GM10248 (cell line): ENCODE measurements around the gene CDON.

Source experiments
- CTCF ChIA-PET: fragments of 300-600 bp; sonication (Branson Sonifier 250); formaldehyde crosslinking; extraction: SDS; loops from one replicate; lab custom pipeline; 2021; ENCODE audit warnings: antibody characterized with exemption; lab: Yijun Ruan, JAX
- POLR2A ChIA-PET: fragments of 350-650 bp; sonication (Branson Sonifier 250); formaldehyde crosslinking; extraction: SDS; loops from one replicate; lab custom pipeline; 2020; ENCODE audit warnings: antibody characterized with exemption; lab: Yijun Ruan, JAX
- DNase-seq: peaks from one replicate; pipeline ENCODE4 v3.0.0; 2012; ENCODE audit errors: extremely low spot score
- CTCF ChIP-seq: IDR thresholded peaks from 2 replicates; pipeline ENCODE4 v1.5.1; 2012; ENCODE audit warnings: mild to moderate bottlenecking, low read depth; ENCODE audit errors: extremely low read depth, missing control alignments, control extremely low read depth

The CDON gene

GRCh38 chr11:126076641-126077040 lies 14.0 kb upstream of the CDON start:
- ChIA-PET CTCF (no interaction called here), POLR2A (no interaction called here)
- DNase-seq, result no peak
- no peak for TF ChIP-seq CTCF

DNA sequence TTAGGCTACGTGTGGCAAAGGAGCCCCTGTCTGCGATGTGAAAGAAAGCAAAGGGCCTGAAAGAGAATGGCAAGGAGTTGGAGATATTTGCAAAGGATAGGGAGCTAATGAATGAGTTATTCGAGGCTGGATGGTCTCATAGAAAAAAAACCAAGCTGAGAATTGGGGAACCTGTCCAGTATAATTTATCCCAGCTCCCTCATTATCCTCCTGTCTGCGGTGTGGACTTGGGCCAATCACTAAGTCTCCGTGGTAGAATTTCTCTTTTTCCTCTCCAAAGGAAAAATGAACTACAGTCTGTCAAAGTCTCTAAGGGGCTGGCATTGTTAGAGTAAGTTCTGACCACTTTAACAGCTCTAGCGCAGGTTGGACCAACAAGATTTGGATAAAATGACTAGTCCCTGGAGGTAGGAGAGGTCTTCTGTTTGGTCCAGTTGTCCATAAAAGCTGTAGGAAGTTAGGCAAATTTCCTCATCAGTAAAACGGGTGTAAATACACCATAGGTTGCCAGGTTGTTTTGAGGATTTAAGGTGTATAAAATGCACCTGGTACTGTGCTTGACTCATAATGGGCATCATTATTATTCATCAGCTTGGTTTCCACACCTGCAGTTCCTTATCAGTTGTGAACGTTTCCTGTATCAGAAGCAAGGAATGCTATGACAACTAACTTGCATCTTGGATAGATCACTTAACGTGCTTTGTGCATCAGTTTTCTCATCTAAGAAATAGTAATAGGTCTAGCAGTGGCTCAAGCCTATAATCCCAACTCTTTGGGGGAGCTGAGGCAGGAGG lies 10.3 kb upstream of the CDON start:
- no peak for DNase-seq
- TF ChIP-seq CTCF, result no peak
- ChIA-PET POLR2A (no interaction called here), CTCF (interaction anchor here (1.1 to 1.4 kb wide), 2 partner anchors 16 to 17 kb away, joined by 3 to 4 read pairs; no protein-coding TSS in a partner anchor)

DNA sequence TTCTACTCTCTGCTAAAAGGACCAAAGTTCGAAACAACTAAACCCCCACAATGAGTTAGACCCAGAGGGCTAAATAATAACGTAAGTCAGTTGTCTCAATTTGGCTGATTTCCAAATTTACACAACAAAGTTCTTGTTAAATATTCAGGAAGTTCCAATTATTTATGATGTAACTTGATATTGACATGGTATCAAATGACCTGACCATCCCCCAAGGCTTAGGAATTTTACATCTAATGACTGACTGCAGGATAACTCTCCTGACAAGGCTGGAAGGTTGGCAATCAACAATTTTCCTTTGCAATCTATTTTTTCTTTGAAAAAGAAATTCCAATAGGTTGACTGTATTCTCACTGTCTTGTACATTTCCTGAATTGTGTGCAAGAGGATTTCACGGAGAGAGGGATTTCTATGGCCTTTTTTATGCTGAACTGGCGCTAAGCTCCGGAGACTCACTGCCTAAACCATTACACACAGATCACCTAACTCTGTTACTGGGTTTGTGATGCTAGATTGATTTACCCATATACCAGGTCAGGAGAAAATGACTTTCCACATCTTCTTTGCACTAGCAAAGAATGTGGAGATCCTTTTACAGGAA lies 9.6 kb upstream of the CDON start:
- POLR2A ChIA-PET, result no interaction called here
- CTCF ChIA-PET, result interaction anchor here (1.1 to 1.4 kb wide), 2 partner anchors 16 to 17 kb away, joined by 3 to 4 read pairs; no protein-coding TSS in a partner anchor
- TF ChIP-seq CTCF, result no peak
- no peak for DNase-seq

DNA sequence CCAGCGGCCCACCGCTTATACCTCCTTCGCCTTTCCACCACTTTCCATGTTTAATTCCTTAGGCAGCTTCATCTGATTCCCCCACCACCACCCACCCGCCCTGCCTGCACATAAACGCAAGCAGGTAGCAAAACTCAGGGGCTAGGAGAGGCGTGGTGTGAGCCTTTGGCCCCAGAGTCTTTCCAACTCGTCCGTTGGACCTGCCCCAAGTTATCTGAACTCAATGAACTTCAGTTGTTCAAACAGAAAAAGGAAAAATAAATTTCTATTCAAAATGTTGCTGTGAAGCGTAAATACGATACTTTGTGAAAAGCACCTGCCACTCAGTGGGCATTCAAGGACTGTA lies 814 bp upstream of the CDON start:
- CTCF ChIA-PET, result interaction anchor here (1.3 kb wide), 1 partner anchor 127 kb away, joined by 3 read pairs; no protein-coding TSS in a partner anchor
- POLR2A ChIA-PET, result no interaction called here
- DNase-seq, result no peak
- no peak for TF ChIP-seq CTCF

DNA sequence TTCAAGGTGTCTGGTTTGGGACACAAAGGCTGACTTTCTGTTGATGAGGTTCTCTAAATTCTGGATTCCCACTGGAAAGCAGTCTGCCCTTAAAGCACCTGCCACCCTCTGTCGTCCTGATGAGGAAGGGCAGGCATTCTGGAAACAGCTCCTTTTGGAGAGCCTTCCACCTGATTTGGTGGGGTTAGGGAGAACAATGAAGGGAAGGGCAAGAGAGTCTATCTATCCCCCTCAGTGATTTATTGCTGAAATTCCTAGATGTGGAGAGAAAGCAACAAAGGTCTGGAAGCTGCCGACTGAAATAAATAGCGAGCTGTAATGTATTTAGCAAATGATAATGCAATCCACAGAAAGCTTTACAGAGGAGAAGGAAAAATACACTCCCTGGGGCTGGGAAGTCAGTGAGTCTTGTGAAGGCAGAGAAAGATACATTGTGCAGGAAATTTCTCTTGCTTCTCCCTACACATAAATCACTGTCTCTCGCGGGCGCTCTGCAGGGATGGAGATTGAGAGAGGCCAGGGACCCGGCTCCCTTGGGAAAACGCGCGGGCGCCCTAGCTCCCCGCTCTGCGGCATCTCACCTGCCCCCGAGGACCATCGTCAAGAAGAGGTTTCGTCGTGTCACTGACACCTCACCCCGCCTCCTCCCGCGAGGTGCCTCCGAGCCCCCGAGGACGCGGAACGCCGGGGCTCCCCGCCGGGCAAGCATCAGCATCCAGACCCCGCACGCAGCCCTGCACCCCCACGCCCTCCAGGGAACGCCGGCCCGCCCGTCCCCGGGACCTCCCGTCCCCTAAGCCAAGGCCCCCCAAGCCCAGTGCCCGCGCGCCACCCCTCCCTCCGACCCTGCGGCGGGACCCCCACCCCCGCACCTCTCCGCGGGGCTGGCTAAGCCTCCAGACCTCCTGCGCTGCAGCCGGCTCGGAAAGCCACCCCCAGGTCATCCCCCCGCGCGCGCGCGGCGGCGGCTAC lies 673 bp downstream of the CDON start:
- ChIA-PET POLR2A (no interaction called here), CTCF (interaction anchor here (1.1 to 1.3 kb wide), 4 partner anchors 22 to 175 kb away, joined by 3 to 4 read pairs (median 4); partner anchors contain the start of gene HYLS1)
- DNase-seq, result peak; percentile 23
- no peak for TF ChIP-seq CTCF

DNA sequence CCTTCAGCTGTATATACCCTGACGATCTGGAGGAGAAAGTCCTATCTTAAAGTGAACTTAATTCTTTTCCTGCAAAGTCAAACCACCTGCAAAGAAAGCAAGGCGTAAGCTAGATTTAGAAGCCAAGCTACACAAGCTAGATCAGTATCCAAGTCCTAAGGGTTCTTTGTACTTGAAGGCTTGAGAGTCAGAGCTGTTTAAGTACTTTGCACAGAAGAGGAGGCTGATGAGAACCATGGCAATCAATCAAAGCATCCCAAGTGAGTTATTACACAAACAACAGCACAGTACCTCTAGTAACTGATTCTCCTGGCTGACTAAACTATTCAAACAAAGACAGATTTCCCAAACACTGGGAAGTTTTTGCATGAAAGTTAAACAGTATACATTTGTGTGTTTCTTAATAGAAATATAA lies 1.9 kb downstream of the CDON start:
- TF ChIP-seq CTCF, result no peak
- CTCF ChIA-PET, result interaction anchor here (1.1 to 1.3 kb wide), 3 partner anchors 120 to 174 kb away, joined by 3 to 4 read pairs (median 3); partner anchors contain the start of gene HYLS1
- no peak for DNase-seq
- POLR2A ChIA-PET, result no interaction called here
